Activated naive CD4-positive, alpha-beta T cell treated with anti-CD3 and anti-CD28 coated beads for 36 hours (primary cell): ENCODE measurements around the gene CDKN2AIPNL. TPM values are rescaled to one million over a fixed set of nuclear protein-coding genes. Genes with fewer than 3 reads are reported as not detected.

Experiments
- CTCF ChIA-PET: fragments of 350-600 bp; sonication (Branson Sonifier 250); formaldehyde crosslinking; loops from one replicate; lab custom pipeline; 2021; ENCODE audit warnings: antibody characterized with exemption; lab: Charles Lee
- DNase-seq: peaks from one replicate; pipeline ENCODE4 v3.0.0-alpha.2; 2020
- H3K27ac Mint-ChIP-seq: one replicate; pipeline ENCODE4 v1.8.0; 2021; ENCODE audit warnings: mild to moderate bottlenecking, mixed read lengths
- H3K27me3 Mint-ChIP-seq: one replicate; pipeline ENCODE4 v1.8.0; 2021; ENCODE audit warnings: low read depth, mixed read lengths
- H3K36me3 Mint-ChIP-seq: one replicate; pipeline ENCODE4 v1.8.0; 2021; ENCODE audit warnings: low read depth, mixed read lengths
- H3K4me1 Mint-ChIP-seq: one replicate; pipeline ENCODE4 v1.8.0; 2021; ENCODE audit warnings: low read depth, mixed read lengths
- H3K4me3 Mint-ChIP-seq: one replicate; pipeline ENCODE4 v1.8.0; 2021; ENCODE audit warnings: mild to moderate bottlenecking, moderate library complexity, mixed read lengths
- H3K9me3 Mint-ChIP-seq: one replicate; pipeline ENCODE4 v1.8.0; 2021; ENCODE audit warnings: mixed read lengths
- intact Hi-C: fragments of 100-400 bp; cut with micrococcal nuclease; formaldehyde crosslinking; loops from one replicate; pipeline ENCODE4 v1.15.1; 2023
- total RNA-seq, 2 experiments: library from RNA; stranded (reverse); gene quantifications; one replicate each; pipeline ENCODE4 v1.2.3, GENCODE V29; 2021

The CDKN2AIPNL gene, protein sequence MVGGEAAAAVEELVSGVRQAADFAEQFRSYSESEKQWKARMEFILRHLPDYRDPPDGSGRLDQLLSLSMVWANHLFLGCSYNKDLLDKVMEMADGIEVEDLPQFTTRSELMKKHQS
- 10 to 100 TPM; 31.1 to 31.5 TPM for total RNA-seq

- intact Hi-C loops = loop anchor here (1.0 to 2.0 kb wide), 9 partner anchors 25 to 327 kb away; partner anchors contain the start of genes CAMLG, PPP2CA and UBE2B
- CTCF ChIA-PET = interaction anchor here (0.7 to 2.0 kb wide), 33 partner anchors 11 to 197 kb away, joined by 3 to 12 read pairs (median 5); partner anchors contain the start of genes PPP2CA and UBE2B
- no peaks in the 10 kb centered on the region for H3K9me3 Mint-ChIP-seq
- peaks cover 9% of the 10 kb centered on the region for H3K36me3 Mint-ChIP-seq
- H3K4me1 Mint-ChIP-seq = peaks cover 34% of the 10 kb centered on the region
- H3K27ac Mint-ChIP-seq = peak within 1 kb of the TSS; percentile 88
- DNase-seq = peak; percentile 94
- peak within 1 kb of the TSS; percentile 96 for H3K4me3 Mint-ChIP-seq
- no peaks in the 10 kb centered on the region for H3K27me3 Mint-ChIP-seq
Measured at GRCh38 chr5:134411546-134412266, at the start of gene CDKN2AIPNL. TSS of gene CDKN2AIPNL (minus strand) at chr5:134411881. CDS start at chr5:134411854, 27 bp downstream.

- Mint-ChIP-seq H3K27me3 (no peaks in the 10 kb centered on the region), H3K9me3 (no peaks in the 10 kb centered on the region), H3K36me3 (no peaks in the 10 kb centered on the region), H3K27ac (no peak overlapping the region), H3K4me1 (peaks cover 9% of the 10 kb centered on the region), H3K4me3 (no peak overlapping the region)
- CTCF ChIA-PET = no interaction called here
- DNase-seq = no peak
- intact Hi-C loops = no loop called here
Measured at GRCh38 chr5:134460551-134460950, 48.9 kb upstream of the CDKN2AIPNL start.

DNA sequence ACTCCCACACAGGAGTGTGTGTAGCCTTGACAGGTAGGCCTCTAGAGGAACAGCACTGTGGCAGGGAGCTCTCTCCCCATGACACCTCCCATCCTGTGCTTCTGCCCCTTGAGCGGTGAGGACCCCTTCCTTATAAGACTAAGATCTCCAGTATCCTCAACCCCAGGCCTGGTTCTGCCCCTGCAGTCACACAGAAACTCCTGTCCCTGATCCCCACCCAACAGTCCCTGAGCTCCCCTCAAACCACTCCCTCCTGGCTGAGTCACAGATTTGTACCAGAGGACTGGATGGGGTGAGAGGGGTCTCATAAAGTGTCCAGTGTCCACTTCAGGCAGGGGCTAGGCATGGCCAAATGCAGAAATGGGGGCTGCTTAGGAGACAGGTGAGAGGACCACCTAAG is 47.8 kb upstream of the CDKN2AIPNL start:
- no peak for DNase-seq
- no peak overlapping the region for H3K4me3 Mint-ChIP-seq
- H3K9me3 Mint-ChIP-seq = no peaks in the 10 kb centered on the region
- intact Hi-C loops = no loop called here
- CTCF ChIA-PET = interaction anchor here (0.7 kb wide), 1 partner anchor 67 kb away, joined by 4 read pairs; no protein-coding TSS in a partner anchor
- no peaks in the 10 kb centered on the region for H3K36me3 Mint-ChIP-seq
- peaks cover 2% of the 10 kb centered on the region for H3K4me1 Mint-ChIP-seq
- H3K27ac Mint-ChIP-seq = no peak overlapping the region
- H3K27me3 Mint-ChIP-seq = no peaks in the 10 kb centered on the region

DNA sequence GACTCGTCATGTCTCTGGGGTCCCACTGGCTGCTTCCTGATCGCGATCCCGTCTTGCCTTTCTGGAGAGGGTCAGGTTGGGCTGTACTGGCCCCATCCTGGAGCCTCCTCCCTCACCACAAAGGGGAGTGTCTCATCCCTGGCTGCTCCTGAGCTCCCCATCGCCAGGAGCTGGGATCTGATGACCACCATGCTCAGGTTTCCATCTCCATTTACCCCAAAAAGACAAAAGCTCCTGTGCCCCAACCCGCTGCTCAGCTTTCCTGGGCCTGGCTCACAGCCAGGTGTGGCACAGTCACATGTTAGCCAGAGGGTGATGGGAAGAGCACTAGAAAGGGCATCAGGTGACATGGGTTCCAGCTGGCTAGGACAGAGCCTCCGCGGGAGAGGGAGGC is 47.3 kb upstream of the CDKN2AIPNL start:
- CTCF ChIA-PET = no interaction called here
- Mint-ChIP-seq H3K36me3 (no peaks in the 10 kb centered on the region), H3K27ac (no peak overlapping the region), H3K4me1 (peaks cover under 1% of the 10 kb centered on the region), H3K9me3 (no peaks in the 10 kb centered on the region), H3K4me3 (no peak overlapping the region), H3K27me3 (no peaks in the 10 kb centered on the region)
- DNase-seq = no peak
- intact Hi-C loops = no loop called here

- no peak overlapping the region for H3K4me3 Mint-ChIP-seq
- H3K27ac Mint-ChIP-seq = no peak overlapping the region
- no peaks in the 10 kb centered on the region for H3K9me3 Mint-ChIP-seq
- CTCF ChIA-PET = no interaction called here
- no peak for DNase-seq
- no peaks in the 10 kb centered on the region for H3K36me3 Mint-ChIP-seq
- intact Hi-C loops = no loop called here
- H3K27me3 Mint-ChIP-seq = no peaks in the 10 kb centered on the region
- H3K4me1 Mint-ChIP-seq = no peaks in the 10 kb centered on the region
Measured at GRCh38 chr5:134458234-134459009, 46.7 kb upstream of the CDKN2AIPNL start.

- Mint-ChIP-seq H3K27ac (no peak overlapping the region), H3K4me3 (no peak overlapping the region), H3K4me1 (no peaks in the 10 kb centered on the region), H3K9me3 (no peaks in the 10 kb centered on the region), H3K27me3 (no peaks in the 10 kb centered on the region), H3K36me3 (no peaks in the 10 kb centered on the region)
- CTCF ChIA-PET = no interaction called here
- no peak for DNase-seq
- intact Hi-C loops = no loop called here
Measured at GRCh38 chr5:134457801-134458200, 46.1 kb upstream of the CDKN2AIPNL start.

- DNase-seq = no peak
- H3K4me3 Mint-ChIP-seq = no peak overlapping the region
- H3K27me3 Mint-ChIP-seq = no peaks in the 10 kb centered on the region
- H3K27ac Mint-ChIP-seq = no peak overlapping the region
- no peaks in the 10 kb centered on the region for H3K36me3 Mint-ChIP-seq
- intact Hi-C loops = no loop called here
- H3K4me1 Mint-ChIP-seq = no peaks in the 10 kb centered on the region
- CTCF ChIA-PET = interaction anchor here (0.6 kb wide), 1 partner anchor 59 kb away, joined by 6 read pairs; no protein-coding TSS in a partner anchor
- no peaks in the 10 kb centered on the region for H3K9me3 Mint-ChIP-seq
Measured at GRCh38 chr5:134456825-134457224, 45.1 kb upstream of the CDKN2AIPNL start.

DNA sequence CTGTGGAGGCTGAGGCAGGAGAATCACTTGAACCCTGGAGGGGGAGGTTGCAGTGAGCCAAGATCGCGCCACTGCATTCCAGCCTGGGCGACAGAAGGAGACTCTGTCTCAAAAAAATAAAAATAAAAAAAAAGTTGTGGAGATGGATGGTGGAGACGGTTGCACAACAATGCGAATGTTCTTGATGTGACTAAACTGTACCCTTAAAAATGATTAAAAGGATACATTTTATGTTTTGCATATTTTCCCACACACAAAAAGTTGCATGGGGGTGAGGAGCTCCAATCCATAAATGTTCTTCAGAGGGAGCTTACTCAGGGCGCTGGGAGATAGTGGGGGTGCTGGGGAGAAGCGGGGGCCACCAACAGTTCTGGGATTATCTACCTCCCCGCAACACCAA is 43.8 kb upstream of the CDKN2AIPNL start:
- intact Hi-C loops = no loop called here
- no peak for DNase-seq
- H3K27ac Mint-ChIP-seq = no peak overlapping the region
- no peaks in the 10 kb centered on the region for H3K9me3 Mint-ChIP-seq
- H3K4me3 Mint-ChIP-seq = no peak overlapping the region
- H3K36me3 Mint-ChIP-seq = no peaks in the 10 kb centered on the region
- no peaks in the 10 kb centered on the region for H3K27me3 Mint-ChIP-seq
- CTCF ChIA-PET = interaction anchor here (0.9 kb wide), 1 partner anchor 152 kb away, joined by 3 read pairs; no protein-coding TSS in a partner anchor
- H3K4me1 Mint-ChIP-seq = no peaks in the 10 kb centered on the region

- DNase-seq = no peak
- Mint-ChIP-seq H3K4me3 (no peak overlapping the region), H3K9me3 (no peaks in the 10 kb centered on the region), H3K27me3 (no peaks in the 10 kb centered on the region), H3K27ac (no peak overlapping the region), H3K4me1 (no peaks in the 10 kb centered on the region), H3K36me3 (no peaks in the 10 kb centered on the region)
- intact Hi-C loops = no loop called here
- CTCF ChIA-PET = no interaction called here
Measured at GRCh38 chr5:134453016-134453415, 41.3 kb upstream of the CDKN2AIPNL start.

GRCh38 chr5:134451936-134452505 is 40.3 kb upstream of the CDKN2AIPNL start:
- H3K4me1 Mint-ChIP-seq = no peaks in the 10 kb centered on the region
- no peak overlapping the region for H3K4me3 Mint-ChIP-seq
- intact Hi-C loops = no loop called here
- H3K9me3 Mint-ChIP-seq = no peaks in the 10 kb centered on the region
- H3K27ac Mint-ChIP-seq = no peak overlapping the region
- H3K27me3 Mint-ChIP-seq = no peaks in the 10 kb centered on the region
- H3K36me3 Mint-ChIP-seq = no peaks in the 10 kb centered on the region
- DNase-seq = no peak
- CTCF ChIA-PET = no interaction called here

GRCh38 chr5:134451225-134451935 is 39.7 kb upstream of the CDKN2AIPNL start:
- CTCF ChIA-PET = interaction anchor here (0.6 kb wide), 1 partner anchor 265 kb away, joined by 3 read pairs; no protein-coding TSS in a partner anchor
- intact Hi-C loops = no loop called here
- Mint-ChIP-seq H3K36me3 (no peaks in the 10 kb centered on the region), H3K27me3 (no peaks in the 10 kb centered on the region), H3K9me3 (no peaks in the 10 kb centered on the region), H3K4me3 (no peak overlapping the region), H3K27ac (no peak overlapping the region), H3K4me1 (no peaks in the 10 kb centered on the region)
- DNase-seq = no peak

DNA sequence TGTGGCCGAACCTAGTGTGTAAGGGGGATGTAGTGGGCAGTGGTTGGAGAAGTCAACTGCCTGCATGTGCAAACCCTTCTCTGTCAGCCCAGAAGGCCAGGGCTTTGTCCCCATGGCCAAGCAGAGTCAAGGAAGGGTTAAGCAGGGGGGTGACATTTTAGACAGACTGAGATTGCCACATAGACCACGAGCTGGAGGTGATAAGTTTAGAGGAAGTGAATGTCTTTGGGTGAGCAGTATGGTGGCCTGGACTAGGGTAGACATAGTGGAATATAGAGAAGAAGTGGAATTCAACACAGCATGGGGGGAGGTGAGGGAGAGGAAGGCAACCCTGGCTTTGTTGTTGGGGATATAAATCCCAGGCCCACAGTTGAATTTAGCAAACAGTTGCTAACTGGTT is 38.7 kb upstream of the CDKN2AIPNL start:
- CTCF ChIA-PET = no interaction called here
- Mint-ChIP-seq H3K36me3 (no peaks in the 10 kb centered on the region), H3K4me1 (no peaks in the 10 kb centered on the region), H3K27ac (no peak overlapping the region), H3K4me3 (no peak overlapping the region), H3K9me3 (no peaks in the 10 kb centered on the region), H3K27me3 (no peaks in the 10 kb centered on the region)
- no peak for DNase-seq
- intact Hi-C loops = no loop called here
